HepG2 (cell line): ENCODE data around the gene COA3. TPM values are rescaled to one million over a fixed set of nuclear protein-coding genes. Genes with fewer than 3 reads are reported as not detected.
A peak's percentile ranks its signal among the peaks of the same experiment; 100 is the strongest.

ENCODE experiments used
- ATAC-seq: fragments of 200-7000 bp; cut with Tn5 transposase; 3 replicates; pipeline ENCODE4 v1.9.1; 2020; ENCODE audit warnings: mild to moderate bottlenecking, moderate library complexity
- BruUV-seq: library from RNA; stranded (reverse); fragments of 400-500 nt; replicated peaks from 2 replicates; lab custom pipeline; 2021; lab: Mats Ljungman, UMichigan
- CTCF ChIA-PET: fragments of 300-600 bp; formaldehyde crosslinking; extraction: SDS; loops from one replicate; lab custom pipeline; 2021; ENCODE audit warnings: low total read pairs, inconsistent platforms, low intra/inter-chr PET ratio; lab: Yijun Ruan, JAX
- POLR2A ChIA-PET: fragments of 350-600 bp; sonication (Branson Sonifier 250); formaldehyde crosslinking; loops from one replicate; lab custom pipeline; 2020; ENCODE audit warnings: antibody characterized with exemption, inconsistent platforms; lab: Yijun Ruan, JAX
- DNase-seq: peaks from one replicate; pipeline ENCODE4 v3.0.0-alpha.2; 2015; ENCODE audit warnings: low spot score
- FAIRE-seq: peaks from 3 replicates; lab custom pipeline; 2011; peaks lifted over from hg19 to GRCh38; lab: Jason Lieb, UNC
- H2AFZ ChIP-seq: one replicate; pipeline ENCODE4 v1.6.1; 2011; ENCODE audit warnings: low read length, inconsistent platforms
- H3K27ac ChIP-seq: fragments of 300-600 bp; 3 replicates; pipeline ENCODE4 v1.8.0; 2011; ENCODE audit warnings: mixed run types, mild to moderate bottlenecking, mixed read lengths, low read length, inconsistent platforms; ENCODE audit not compliant: insufficient read depth; ENCODE audit errors: extremely low read length
- H3K27me3 ChIP-seq, 2 experiments: fragments of 200-600 bp in 1 of 2; 2 replicates in 1 of 2; 3 replicates in 1 of 2; pipeline versions ENCODE4 v1.6.0 to v1.8.0; 2011; ENCODE audit warnings: low read length in 2 of 2, mild to moderate bottlenecking in 2 of 2, moderate library complexity in 2 of 2, inconsistent platforms in 1 of 2; ENCODE audit not compliant: insufficient read depth in 2 of 2, control insufficient read depth in 1 of 2
- H3K36me3 ChIP-seq, 2 experiments: fragments of 200-600 bp in 1 of 2; replicated peaks in 1 of 2; 2 replicates in 1 of 2; 3 replicates in 1 of 2; pipeline versions ENCODE4 v1.5.1 to v1.8.0; 2011; ENCODE audit warnings: low read length in 2 of 2, inconsistent platforms in 1 of 2; ENCODE audit not compliant: insufficient read depth in 2 of 2, control insufficient read depth in 1 of 2
- H3K4me1 ChIP-seq: 2 replicates; pipeline ENCODE4 v1.5.1; 2012; ENCODE audit warnings: low read length, inconsistent platforms; ENCODE audit not compliant: insufficient read depth
- H3K4me2 ChIP-seq: 2 replicates; pipeline ENCODE4 v1.6.0; 2011; ENCODE audit warnings: low read depth, low read length, inconsistent platforms
- H3K4me3 ChIP-seq, 3 experiments: fragments of 200-600 bp in 1 of 3; sonication (generic), shearing (Covaris generic) in 1 of 3; replicated peaks in 1 of 3; 2 replicates each; pipeline ENCODE4 v1.5.1; 2011 to 2016; ENCODE audit warnings: low read length in 3 of 3, inconsistent platforms in 2 of 3, low read depth in 2 of 3, mild to moderate bottlenecking in 2 of 3, control low read depth in 1 of 3, mixed read lengths in 1 of 3; ENCODE audit not compliant: insufficient read depth in 1 of 3
- H3K79me2 ChIP-seq: one replicate; pipeline ENCODE4 v1.6.1; 2011; ENCODE audit warnings: low read length, inconsistent platforms; ENCODE audit not compliant: insufficient read depth
- H3K9ac ChIP-seq: 2 replicates; pipeline ENCODE4 v1.6.0; 2011; ENCODE audit warnings: mild to moderate bottlenecking, low read depth, low read length, inconsistent platforms; ENCODE audit not compliant: insufficient read depth
- H3K9me3 ChIP-seq: 2 replicates; pipeline ENCODE4 v1.5.1; 2012; ENCODE audit warnings: mild to moderate bottlenecking, low read length
- H4K20me1 ChIP-seq: 2 replicates; pipeline ENCODE4 v1.6.0; 2011; ENCODE audit warnings: inconsistent platforms, mild to moderate bottlenecking, low read length, moderate library complexity; ENCODE audit not compliant: insufficient read depth
- AKAP8 ChIP-seq: sonication (generic); formaldehyde crosslinking; IDR thresholded peaks from 2 replicates; pipeline ENCODE4 v1.5.1; 2020; ENCODE audit warnings: mild to moderate bottlenecking, missing genetic modification reagents
- ASH2L ChIP-seq: fragments of 300-600, 200-600 bp; sonication (generic); IDR thresholded peaks from 2 replicates; pipeline ENCODE4 v1.7.0; 2017; ENCODE audit warnings: low read depth, mild to moderate bottlenecking, moderate library complexity, mixed read lengths, low read length; ENCODE audit not compliant: insufficient read length
- DBP ChIP-seq: sonication (generic); formaldehyde crosslinking; IDR thresholded peaks from 2 replicates; pipeline ENCODE4 v1.4.0; 2020; ENCODE audit warnings: missing genetic modification reagents; ENCODE audit errors: not compliant biosample characterization
- HNF1B ChIP-seq: sonication (generic); formaldehyde crosslinking; IDR thresholded peaks from 2 replicates; pipeline ENCODE4 v1.5.1; 2020; ENCODE audit warnings: mild to moderate bottlenecking, moderate library complexity, missing genetic modification reagents
- MLLT10 ChIP-seq: sonication (generic); formaldehyde crosslinking; IDR thresholded peaks from 2 replicates; pipeline ENCODE4 v1.4.0; 2020; ENCODE audit warnings: missing genetic modification reagents
- NONO ChIP-seq, 2 experiments: fragments of 450-650 bp in 1 of 2; sonication (generic) in 1 of 2; formaldehyde crosslinking in 1 of 2; IDR thresholded peaks in 1 of 2; conservative IDR thresholded peaks in 1 of 2; 2 replicates each; pipeline versions ENCODE4 v1.6.1 to v1.8.0; 2017 to 2022; ENCODE audit warnings: mild to moderate bottlenecking in 1 of 2, missing genetic modification reagents in 1 of 2, moderate library complexity in 1 of 2
- NRL ChIP-seq: sonication (generic); formaldehyde crosslinking; IDR thresholded peaks from 2 replicates; pipeline ENCODE4 v1.5.0; 2020; ENCODE audit warnings: missing genetic modification reagents, mild to moderate bottlenecking, moderate library complexity, borderline replicate concordance
- SALL2 ChIP-seq: sonication (generic); formaldehyde crosslinking; IDR thresholded peaks from 2 replicates; pipeline ENCODE4 v1.8.1; 2023; ENCODE audit warnings: mild to moderate bottlenecking, missing genetic modification reagents, inconsistent platforms
- SOX13 ChIP-seq, 3 experiments: fragments of 450-650 bp in 1 of 3; sonication (generic) in 1 of 3; formaldehyde crosslinking in 1 of 3; IDR thresholded peaks in 2 of 3; conservative IDR thresholded peaks in 1 of 3; 2 replicates each; pipeline versions ENCODE4 v1.5.0 to v1.6.1; 2016 to 2020; ENCODE audit warnings: antibody characterized with exemption in 1 of 3, mild to moderate bottlenecking in 1 of 3, missing compliant biosample characterization in 1 of 3, missing genetic modification reagents in 1 of 3, moderate library complexity in 1 of 3
- SSRP1 ChIP-seq: IDR thresholded peaks from 2 replicates; pipeline ENCODE4 v1.6.1; 2016; ENCODE audit warnings: control low read depth
- YEATS4 ChIP-seq: sonication (generic); formaldehyde crosslinking; IDR thresholded peaks from 2 replicates; pipeline ENCODE4 v1.4.0; 2020; ENCODE audit warnings: missing genetic modification reagents, borderline replicate concordance
- ZC3H4 ChIP-seq: sonication (generic); formaldehyde crosslinking; IDR thresholded peaks from 2 replicates; pipeline ENCODE4 v1.4.0; 2020; ENCODE audit warnings: missing genetic modification reagents, borderline replicate concordance
- ZFX ChIP-seq: sonication (generic); formaldehyde crosslinking; IDR thresholded peaks from 2 replicates; pipeline ENCODE4 v1.4.0; 2020; ENCODE audit warnings: mild to moderate bottlenecking, low read depth, missing genetic modification reagents, moderate library complexity
- ZNF138 ChIP-seq: sonication (generic); formaldehyde crosslinking; IDR thresholded peaks from 2 replicates; pipeline ENCODE4 v1.5.0; 2020; ENCODE audit warnings: mild to moderate bottlenecking, low read depth, missing genetic modification reagents
- ZNF143 ChIP-seq: sonication (generic); formaldehyde crosslinking; IDR thresholded peaks from 2 replicates; pipeline ENCODE4 v1.4.0; 2020; ENCODE audit warnings: missing genetic modification reagents
- ZNF570 ChIP-seq: sonication (generic); formaldehyde crosslinking; IDR thresholded peaks from 2 replicates; pipeline ENCODE4 v1.4.0; 2020; ENCODE audit warnings: mild to moderate bottlenecking, missing genetic modification reagents, borderline replicate concordance
- ZNF724P ChIP-seq: sonication (generic); formaldehyde crosslinking; IDR thresholded peaks from 2 replicates; pipeline ENCODE4 v1.8.0; 2022; ENCODE audit warnings: missing genetic modification reagents, borderline replicate concordance
- ZNF75D ChIP-seq: sonication (generic); formaldehyde crosslinking; IDR thresholded peaks from 2 replicates; pipeline ENCODE4 v1.8.1; 2023; ENCODE audit warnings: missing genetic modification reagents, mild to moderate bottlenecking, borderline replicate concordance
- ZNF768 ChIP-seq: sonication (generic); formaldehyde crosslinking; IDR thresholded peaks from 2 replicates; pipeline ENCODE4 v1.4.0; 2020; ENCODE audit warnings: missing genetic modification reagents
- ZNF790 ChIP-seq: sonication (generic); formaldehyde crosslinking; IDR thresholded peaks from 2 replicates; pipeline ENCODE4 v1.8.0; 2022; ENCODE audit warnings: missing genetic modification reagents, mild to moderate bottlenecking, borderline replicate concordance
- ZNF850 ChIP-seq: sonication (generic); formaldehyde crosslinking; conservative IDR thresholded peaks from 2 replicates; pipeline ENCODE4 v1.9.0; 2021; ENCODE audit warnings: mild to moderate bottlenecking, missing genetic modification reagents
- WGBS: methylation state at CpG from one replicate; pipeline ENCODE4 v1.1.6; 2017; ENCODE audit warnings: low lambda C conversion rate; 5-methylcytosine and 5-hydroxymethylcytosine counted together
- in situ Hi-C: cut with HindIII; loops from 2 replicates; pipeline ENCODE4 v1.10.0; 2017; ENCODE audit warnings: low pct_unique_long_range_greater_than_20kb; ENCODE audit not compliant: extremely low pct_ligation_motif_present
- intact Hi-C: fragments of 100-400 bp; cut with micrococcal nuclease; formaldehyde crosslinking; loops from one replicate; pipeline ENCODE4 v1.10.0; 2022; ENCODE audit not compliant: unreplicated experiment
- polyA plus RNA-seq, 8 experiments: library from polyadenylated mRNA; depleted of rRNA in 3 of 8; stranded (reverse) in 7 of 8; unstranded in 1 of 8; fragments of >200 nt; fragmentation: Illumina TruSeq in 4 of 8; extraction: Trizol in 4 of 8; gene quantifications; 2 replicates each; pipeline versions ENCODE4 v1.2.1 to v1.2.3, GENCODE V29; 2011 to 2016; ENCODE audit warnings: low read depth in 4 of 8, missing spikeins in 1 of 8, mixed read lengths in 1 of 8; ENCODE audit not compliant: insufficient read depth in 1 of 8
- total RNA-seq, 5 experiments: library from RNA; depleted of rRNA; stranded (reverse); fragments of >200 nt; fragmentation: Illumina TruSeq; extraction: Trizol; gene quantifications; 2 replicates each; pipeline ENCODE4 v1.2.3, GENCODE V29; 2016; ENCODE audit warnings: low read depth in 1 of 5

Gene COA3
- total and polyA plus RNA-seq, 2 of the 13 experiments (the other 11 are each of a cell fraction or from before 2014, with no cell fraction given) = 133 to 202 TPM

GRCh38 chr17:42783062-42783790, 15.3 kb downstream of the COA3 start:
- no peak overlapping the region for H2AFZ ChIP-seq
- H3K9ac ChIP-seq = peak overlapping the region; percentile 95; the same call in 1 of the 2 replicates
- H3K36me3 ChIP-seq = peaks cover 24 to 29% of the 10 kb centered on the region in 2 experiments; a peak in 4 of 5 replicates
- peaks cover 36% of the 10 kb centered on the region for H3K4me1 ChIP-seq
- H3K9me3 ChIP-seq = no peaks in the 10 kb centered on the region
- 87% methylated on average over 9 of the region's 9 CpGs for WGBS
- ATAC-seq (no peak), FAIRE-seq (no peak), DNase-seq (no peak)
- ChIA-PET CTCF (no interaction called here), POLR2A (interaction anchor here (3.3 to 8.4 kb wide), 5 partner anchors 10 to 40 kb away, joined by 21 to 278 read pairs (median 75); partner anchors contain the start of genes BECN1, CNTD1, COA3 and RAMP2)
- intact Hi-C loops = no loop called here
- peaks cover 23% of the 10 kb centered on the region for H3K79me2 ChIP-seq
- H3K4me2 ChIP-seq = peak overlapping the region; percentile 99
- H3K27me3 ChIP-seq = no peaks in the 10 kb centered on the region; a peak in 1 of 5 replicates
- no peak overlapping the region for H3K27ac ChIP-seq
- H4K20me1 ChIP-seq = peaks cover 4% of the 10 kb centered on the region; the same call in 1 of the 2 replicates
- peak overlapping the region in 2 of 3 experiments; percentile 92 to 99; a peak in 3 of 6 replicates for H3K4me3 ChIP-seq
- in situ Hi-C loops = no loop called here
- BruUV-seq = no TSS peak
- TF ChIP-seq NONO (IDR thresholded peaks at IDR 0.05) (no peak), NONO (CRISPR knock-in tag; conservative IDR thresholded peaks at IDR 0.05) (0 out of 2 replicates have a peak, but pooled peaks have one; percentile 28), MLLT10 (CRISPR knock-in tag) (no peak), SOX13 (IDR thresholded peaks at IDR 0.05) (no peak), SOX13 (CRISPR knock-in tag; conservative IDR thresholded peaks at IDR 0.05 in 1 of 2, IDR thresholded peaks at IDR 0.05 in 1 of 2) (no peak), ZC3H4 (CRISPR knock-in tag) (no peak), NRL (CRISPR knock-in tag) (peak; percentile 3; the same call in 1 of the 2 replicates), ZNF724P (CRISPR knock-in tag) (no peak), DBP (CRISPR knock-in tag) (no peak), SALL2 (no peak), ZNF143 (CRISPR knock-in tag) (no peak), ZFX (CRISPR knock-in tag) (no peak), ZNF768 (CRISPR knock-in tag) (no peak), HNF1B (CRISPR knock-in tag) (no peak), ZNF138 (CRISPR knock-in tag) (0 out of 2 replicates have a peak, but pooled peaks have one; percentile 32), ASH2L (no peak), ZNF850 (CRISPR knock-in tag) (no peak), AKAP8 (CRISPR knock-in tag) (no peak), ZNF75D (CRISPR knock-in tag) (no peak), ZNF790 (CRISPR knock-in tag) (no peak), YEATS4 (CRISPR knock-in tag) (no peak), ZNF570 (no peak), SSRP1 (no peak)
